H9 (cell line): ENCODE measurements around the gene SYMPK. TPM values are rescaled to one million over a fixed set of nuclear protein-coding genes. Genes with fewer than 3 reads are reported as not detected.

Source experiments
- DNase-seq: peaks from one replicate; pipeline ENCODE4 v3.0.0-alpha.2; 2017
- H2AFZ ChIP-seq: one replicate; pipeline ENCODE4 v1.6.1; 2013; ENCODE audit warnings: mild to moderate bottlenecking, low read length, control low read depth, moderate library complexity
- H2AK5ac ChIP-seq: 2 replicates; pipeline ENCODE4 v1.6.1; 2013; ENCODE audit warnings: low read length, control low read depth, mixed read lengths; ENCODE audit not compliant: insufficient read length
- H2BK120ac ChIP-seq: one replicate; pipeline ENCODE4 v1.6.1; 2013; ENCODE audit warnings: low read depth, mild to moderate bottlenecking, low read length, control low read depth, inconsistent platforms; ENCODE audit not compliant: poor library complexity, severe bottlenecking
- H2BK12ac ChIP-seq: 2 replicates; pipeline ENCODE4 v1.6.1; 2013; ENCODE audit warnings: low read length, control low read depth, mixed read lengths, low read depth; ENCODE audit not compliant: insufficient read length
- H2BK15ac ChIP-seq: 2 replicates; pipeline ENCODE4 v1.6.1; 2013; ENCODE audit warnings: low read depth, low read length, control low read depth
- H2BK20ac ChIP-seq: one replicate; pipeline ENCODE4 v1.6.1; 2013; ENCODE audit warnings: low read depth, mild to moderate bottlenecking, low read length, control low read depth, inconsistent platforms; ENCODE audit not compliant: poor library complexity, severe bottlenecking
- H2BK5ac ChIP-seq: 2 replicates; pipeline ENCODE4 v1.6.1; 2013; ENCODE audit warnings: low read length, control low read depth, mixed read lengths; ENCODE audit not compliant: insufficient read length
- H3K14ac ChIP-seq: 2 replicates; pipeline ENCODE4 v1.6.1; 2013; ENCODE audit warnings: low read length, control low read depth; ENCODE audit not compliant: insufficient read depth
- H3K18ac ChIP-seq: 2 replicates; pipeline ENCODE4 v1.6.1; 2013; ENCODE audit warnings: low read depth, mild to moderate bottlenecking, mixed read lengths, low read length, control low read depth; ENCODE audit not compliant: insufficient read length
- H3K23ac ChIP-seq: 2 replicates; pipeline ENCODE4 v1.6.1; 2013; ENCODE audit warnings: low read length, control low read depth, mixed read lengths, low read depth; ENCODE audit not compliant: insufficient read length
- H3K23me2 ChIP-seq: 2 replicates; pipeline ENCODE4 v1.6.1; 2013; ENCODE audit warnings: low read depth, mild to moderate bottlenecking, mixed read lengths, low read length, control low read depth; ENCODE audit not compliant: insufficient read length, poor library complexity, severe bottlenecking
- H3K27ac ChIP-seq: 2 replicates; pipeline ENCODE4 v1.5.1; 2013; ENCODE audit warnings: low read length, control low read depth, mixed read lengths, low read depth; ENCODE audit not compliant: insufficient read length
- H3K27me3 ChIP-seq: 2 replicates; pipeline ENCODE4 v1.6.1; 2013; ENCODE audit warnings: low read length, control low read depth, inconsistent platforms; ENCODE audit not compliant: insufficient read depth
- H3K4ac ChIP-seq: 2 replicates; pipeline ENCODE4 v1.6.1; 2013; ENCODE audit warnings: low read depth, mild to moderate bottlenecking, control low read depth, inconsistent platforms, low read length, moderate library complexity
- H3K4me1 ChIP-seq: 2 replicates; pipeline ENCODE4 v1.6.1; 2013; ENCODE audit warnings: low read length, control low read depth, inconsistent platforms; ENCODE audit not compliant: insufficient read depth
- H3K4me2 ChIP-seq: 2 replicates; pipeline ENCODE4 v1.6.1; 2013; ENCODE audit warnings: low read length, control low read depth, mixed read lengths; ENCODE audit not compliant: insufficient read length, insufficient read depth
- H3K56ac ChIP-seq: 2 replicates; pipeline ENCODE4 v1.6.1; 2013; ENCODE audit warnings: low read depth, mild to moderate bottlenecking, mixed read lengths, low read length, control low read depth; ENCODE audit not compliant: insufficient read length
- H3K79me1 ChIP-seq: 2 replicates; pipeline ENCODE4 v1.6.1; 2013; ENCODE audit warnings: low read depth, mild to moderate bottlenecking, moderate library complexity, low read length, control low read depth, inconsistent platforms; ENCODE audit not compliant: insufficient read depth, poor library complexity, severe bottlenecking
- H3K79me2 ChIP-seq: 2 replicates; pipeline ENCODE4 v1.6.1; 2013; ENCODE audit warnings: low read length, control low read depth, inconsistent platforms; ENCODE audit not compliant: insufficient read depth
- H3K9ac ChIP-seq: 2 replicates; pipeline ENCODE4 v1.6.1; 2013; ENCODE audit warnings: low read length, control low read depth, mixed read lengths; ENCODE audit not compliant: insufficient read length; ENCODE audit errors: extremely low read depth
- H3K9me3 ChIP-seq: one replicate; pipeline ENCODE4 v1.6.1; 2013; ENCODE audit warnings: low read depth, low read length, inconsistent platforms; ENCODE audit not compliant: control insufficient read depth
- H3T11ph ChIP-seq: one replicate; pipeline ENCODE4 v1.6.1; 2013; ENCODE audit warnings: mild to moderate bottlenecking, low read length, control low read depth, inconsistent platforms
- H4K20me1 ChIP-seq: one replicate; pipeline ENCODE4 v1.6.1; 2013; ENCODE audit not compliant: control insufficient read depth, insufficient read length, insufficient read depth
- H4K5ac ChIP-seq: 2 replicates; pipeline ENCODE4 v1.6.1; 2013; ENCODE audit warnings: low read depth, mild to moderate bottlenecking, mixed read lengths, low read length, control low read depth; ENCODE audit not compliant: insufficient read length
- H4K8ac ChIP-seq: replicated peaks from 2 replicates; pipeline ENCODE4 v1.6.1; 2013; ENCODE audit warnings: low read length, control low read depth, mixed read lengths, low read depth; ENCODE audit not compliant: insufficient read length
- H4K91ac ChIP-seq: 2 replicates; pipeline ENCODE4 v1.6.1; 2013; ENCODE audit warnings: low read depth, mild to moderate bottlenecking, moderate library complexity, mixed read lengths, low read length, control low read depth; ENCODE audit not compliant: insufficient read length
- H3K27ac Mint-ChIP-seq, 3 experiments: 2 replicates in 2 of 3; 3 replicates in 1 of 3; pipeline ENCODE4 v1.8.0; 2020 to 2021; ENCODE audit warnings: mixed read lengths in 3 of 3, mild to moderate bottlenecking in 1 of 3, moderate library complexity in 1 of 3
- H3K27me3 Mint-ChIP-seq: 2 replicates; pipeline ENCODE4 v1.8.0; 2021; ENCODE audit warnings: low read depth, mild to moderate bottlenecking, moderate library complexity, mixed read lengths
- H3K36me3 Mint-ChIP-seq, 3 experiments: 2 replicates in 2 of 3; 3 replicates in 1 of 3; pipeline ENCODE4 v1.8.0; 2020 to 2021; ENCODE audit warnings: low read depth in 3 of 3, mixed read lengths in 3 of 3; ENCODE audit not compliant: insufficient read depth in 1 of 3
- H3K4me1 Mint-ChIP-seq, 2 experiments: 2 replicates each; pipeline ENCODE4 v1.8.0; 2020; ENCODE audit warnings: mixed read lengths in 2 of 2
- H3K4me3 Mint-ChIP-seq, 2 experiments: 2 replicates in 1 of 2; 3 replicates in 1 of 2; pipeline ENCODE4 v1.8.0; 2020 to 2021; ENCODE audit warnings: mild to moderate bottlenecking in 2 of 2, mixed read lengths in 2 of 2, moderate library complexity in 1 of 2
- H3K9me3 Mint-ChIP-seq, 2 experiments: 2 replicates in 1 of 2; 3 replicates in 1 of 2; pipeline ENCODE4 v1.8.0; 2020; ENCODE audit warnings: mild to moderate bottlenecking in 2 of 2, mixed read lengths in 2 of 2, moderate library complexity in 1 of 2
- WGBS: extraction: QIAGEN DNeasy Blood & Tissue Kit; methylation state at CpG from one replicate; pipeline ENCODE4 v1.1.7; 2013; ENCODE audit warnings: missing lambda C conversion rate, low lambda C conversion rate, mixed read lengths; ENCODE audit not compliant: insufficient read length; ENCODE audit errors: extremely low coverage; 5-methylcytosine and 5-hydroxymethylcytosine counted together
- total RNA-seq: library from RNA; stranded (reverse); gene quantifications from 2 replicates; pipeline ENCODE4 v1.2.1, GENCODE V29; 2021
- TF ChIP-seq, protein P1 (sequence below): fragments of 200-600 bp; sonication (generic); conservative IDR thresholded peaks from 3 replicates; pipeline ENCODE4 v1.8.0; 2021; ENCODE audit warnings: antibody characterized with exemption, mild to moderate bottlenecking

The SYMPK gene
- total RNA-seq, 1 experiment from 2014 or later, result 104 TPM

DNA sequence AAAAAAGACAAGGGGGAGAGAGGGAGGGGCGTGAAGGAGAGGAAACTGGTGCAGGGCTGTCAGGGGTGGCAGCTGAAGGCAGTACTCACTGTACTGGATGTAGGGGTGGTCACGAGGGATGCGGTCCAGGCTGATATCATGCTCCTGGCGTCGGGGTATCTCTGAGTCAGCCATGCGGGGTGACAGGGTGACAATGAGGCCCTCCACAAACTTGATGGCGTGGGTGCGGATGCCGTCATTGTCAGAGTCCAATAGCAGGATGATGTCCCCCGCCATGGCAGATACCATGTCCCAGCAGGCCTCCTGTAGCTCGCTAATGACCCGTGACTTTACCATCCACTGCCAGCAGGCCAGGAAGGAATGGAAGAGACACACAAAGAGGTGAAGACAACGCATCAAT lies 15.3 kb downstream of the SYMPK start:
- TF ChIP-seq, protein P1, sequence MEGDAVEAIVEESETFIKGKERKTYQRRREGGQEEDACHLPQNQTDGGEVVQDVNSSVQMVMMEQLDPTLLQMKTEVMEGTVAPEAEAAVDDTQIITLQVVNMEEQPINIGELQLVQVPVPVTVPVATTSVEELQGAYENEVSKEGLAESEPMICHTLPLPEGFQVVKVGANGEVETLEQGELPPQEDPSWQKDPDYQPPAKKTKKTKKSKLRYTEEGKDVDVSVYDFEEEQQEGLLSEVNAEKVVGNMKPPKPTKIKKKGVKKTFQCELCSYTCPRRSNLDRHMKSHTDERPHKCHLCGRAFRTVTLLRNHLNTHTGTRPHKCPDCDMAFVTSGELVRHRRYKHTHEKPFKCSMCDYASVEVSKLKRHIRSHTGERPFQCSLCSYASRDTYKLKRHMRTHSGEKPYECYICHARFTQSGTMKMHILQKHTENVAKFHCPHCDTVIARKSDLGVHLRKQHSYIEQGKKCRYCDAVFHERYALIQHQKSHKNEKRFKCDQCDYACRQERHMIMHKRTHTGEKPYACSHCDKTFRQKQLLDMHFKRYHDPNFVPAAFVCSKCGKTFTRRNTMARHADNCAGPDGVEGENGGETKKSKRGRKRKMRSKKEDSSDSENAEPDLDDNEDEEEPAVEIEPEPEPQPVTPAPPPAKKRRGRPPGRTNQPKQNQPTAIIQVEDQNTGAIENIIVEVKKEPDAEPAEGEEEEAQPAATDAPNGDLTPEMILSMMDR, result no peak
- H3K27ac Mint-ChIP-seq, result no peak overlapping the region
- DNase-seq, result no peak
- peaks cover 60 to 92% (median 77%) of the 10 kb centered on the region in 3 experiments; a peak in 6 of 7 replicates for H3K36me3 Mint-ChIP-seq
- Histone ChIP-seq H2BK20ac (no peak overlapping the region), H3K79me2 (no peaks in the 10 kb centered on the region), H3K27me3 (no peaks in the 10 kb centered on the region), H4K5ac (no peak overlapping the region), H3K56ac (no peak overlapping the region), H3K4me2 (no peak overlapping the region), H3K4me1 (no peaks in the 10 kb centered on the region), H3K23ac (no peak overlapping the region), H2AFZ (no peak overlapping the region), H2BK12ac (no peak overlapping the region), H3K9me3 (no peaks in the 10 kb centered on the region), H3K4ac (no peak overlapping the region), H3T11ph (no peak overlapping the region), H3K14ac (no peak overlapping the region), H4K20me1 (no peaks in the 10 kb centered on the region), H2BK15ac (no peak overlapping the region), H3K9ac (no peak overlapping the region), H4K8ac (no peak overlapping the region), H3K79me1 (no peaks in the 10 kb centered on the region), H2BK5ac (no peak overlapping the region), H4K91ac (no peak overlapping the region), H2BK120ac (no peak overlapping the region), H3K27ac (no peak overlapping the region), H3K23me2 (no peaks in the 10 kb centered on the region), H2AK5ac (no peak overlapping the region), H3K18ac (no peak overlapping the region)
- H3K27me3 Mint-ChIP-seq, result no peaks in the 10 kb centered on the region
- WGBS, result no CpG with 5 or more reads among the region's 13 CpGs
- no peaks in the 10 kb centered on the region for H3K4me1 Mint-ChIP-seq
- H3K4me3 Mint-ChIP-seq, result no peak overlapping the region
- H3K9me3 Mint-ChIP-seq, result no peaks in the 10 kb centered on the region
